ENCODE measurements around the gene ARHGAP24. TPM values are rescaled to one million over a fixed set of nuclear protein-coding genes. Genes with fewer than 3 reads are reported as not detected.

Gene ARHGAP24
- total RNA-seq, 2 experiments from 2014 or later: 0.30 to 0.53 TPM

DNA sequence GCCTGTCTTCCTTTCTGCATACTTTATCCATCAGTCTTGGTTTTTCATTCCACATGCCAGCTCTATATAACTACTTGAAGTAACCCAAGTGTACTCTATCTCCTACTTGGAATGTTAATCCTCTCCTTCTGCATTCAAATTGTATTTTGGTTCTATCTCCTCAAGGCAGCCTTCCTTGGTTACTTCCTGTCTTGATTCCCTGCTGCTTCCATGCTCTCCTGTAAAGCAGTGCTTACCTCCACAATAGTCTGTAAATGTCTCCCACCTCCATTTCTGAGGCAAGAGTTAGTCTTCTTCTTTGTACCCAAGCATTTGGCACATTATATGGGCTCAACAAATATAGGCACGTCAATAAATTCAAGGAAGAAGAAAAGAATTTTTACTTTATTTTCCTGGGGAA lies 298.4 kb downstream of the ARHGAP24 start:
- H3K4me3 Mint-ChIP-seq: no peak overlapping the region
- ChIA-PET CTCF (no interaction called here), POLR2A (no interaction called here)
- H3K27ac Mint-ChIP-seq: no peak overlapping the region
- no peak for ATAC-seq (ENCODE audit: poor library complexity)
- H3K9me3 Mint-ChIP-seq: no peaks in the 10 kb centered on the region
- H3K36me3 Mint-ChIP-seq (ENCODE audit: low read depth): no peaks in the 10 kb centered on the region
- no peak overlapping the region for H3K4me3 ChIP-seq (ENCODE audit: low read length)
- intact Hi-C loops (cut with DNase I, micrococcal nuclease): no loop called here
- H3K4me1 ChIP-seq (ENCODE audit: insufficient read depth, low read length): no peaks in the 10 kb centered on the region
- H3K27me3 Mint-ChIP-seq: no peaks in the 10 kb centered on the region
- H3K9me3 ChIP-seq (ENCODE audit: control insufficient read depth in 1 of 2, insufficient read depth in 1 of 2, low read length in 2 of 2): peaks cover 0 to 3% of the 10 kb centered on the region in 2 experiments
- TF ChIP-seq, protein P1, sequence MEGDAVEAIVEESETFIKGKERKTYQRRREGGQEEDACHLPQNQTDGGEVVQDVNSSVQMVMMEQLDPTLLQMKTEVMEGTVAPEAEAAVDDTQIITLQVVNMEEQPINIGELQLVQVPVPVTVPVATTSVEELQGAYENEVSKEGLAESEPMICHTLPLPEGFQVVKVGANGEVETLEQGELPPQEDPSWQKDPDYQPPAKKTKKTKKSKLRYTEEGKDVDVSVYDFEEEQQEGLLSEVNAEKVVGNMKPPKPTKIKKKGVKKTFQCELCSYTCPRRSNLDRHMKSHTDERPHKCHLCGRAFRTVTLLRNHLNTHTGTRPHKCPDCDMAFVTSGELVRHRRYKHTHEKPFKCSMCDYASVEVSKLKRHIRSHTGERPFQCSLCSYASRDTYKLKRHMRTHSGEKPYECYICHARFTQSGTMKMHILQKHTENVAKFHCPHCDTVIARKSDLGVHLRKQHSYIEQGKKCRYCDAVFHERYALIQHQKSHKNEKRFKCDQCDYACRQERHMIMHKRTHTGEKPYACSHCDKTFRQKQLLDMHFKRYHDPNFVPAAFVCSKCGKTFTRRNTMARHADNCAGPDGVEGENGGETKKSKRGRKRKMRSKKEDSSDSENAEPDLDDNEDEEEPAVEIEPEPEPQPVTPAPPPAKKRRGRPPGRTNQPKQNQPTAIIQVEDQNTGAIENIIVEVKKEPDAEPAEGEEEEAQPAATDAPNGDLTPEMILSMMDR (IDR thresholded peaks at IDR 0.05): no peak
- DNase-seq: no peak
- H3K36me3 ChIP-seq (ENCODE audit: insufficient read depth, low read length): no peaks in the 10 kb centered on the region
- no peaks in the 10 kb centered on the region for H3K27me3 ChIP-seq (ENCODE audit: control insufficient read depth in 1 of 2, insufficient read depth in 2 of 2, low read length in 2 of 2)
- no peaks in the 10 kb centered on the region for H3K4me1 Mint-ChIP-seq (ENCODE audit: low read depth)
- no peak overlapping the region for H3K27ac ChIP-seq (ENCODE audit: low read depth in 1 of 2, low read length in 2 of 2)

DNA sequence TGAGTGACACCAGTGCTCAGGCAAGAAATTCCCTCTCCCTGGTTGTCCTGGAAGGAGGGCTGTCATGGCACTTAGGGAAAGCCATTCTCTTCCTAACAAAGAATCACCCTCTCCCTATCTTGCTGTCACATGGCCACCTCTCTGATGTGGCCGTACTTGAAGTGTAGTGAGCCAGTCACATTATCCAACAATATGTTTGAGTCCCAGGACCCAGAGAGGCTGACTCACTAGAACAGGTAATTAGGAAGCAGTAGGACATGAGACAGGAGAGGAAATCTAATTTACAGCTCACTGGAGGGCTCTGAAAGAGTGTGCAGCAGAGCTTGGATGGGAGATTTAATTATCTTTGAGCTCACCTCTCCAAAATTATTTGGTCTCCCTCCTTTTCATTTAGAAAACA lies 299.1 kb downstream of the ARHGAP24 start:
- Histone ChIP-seq H3K27ac (ENCODE audit: low read depth in 1 of 2, low read length in 2 of 2) (no peak overlapping the region), H3K27me3 (ENCODE audit: control insufficient read depth in 1 of 2, insufficient read depth in 2 of 2, low read length in 2 of 2) (no peaks in the 10 kb centered on the region), H3K9me3 (ENCODE audit: control insufficient read depth in 1 of 2, insufficient read depth in 1 of 2, low read length in 2 of 2) (no peaks in the 10 kb centered on the region), H3K4me1 (ENCODE audit: insufficient read depth, low read length) (no peaks in the 10 kb centered on the region), H3K4me3 (ENCODE audit: low read length) (no peak overlapping the region), H3K36me3 (ENCODE audit: insufficient read depth, low read length) (no peaks in the 10 kb centered on the region)
- POLR2A ChIA-PET: no interaction called here
- CTCF ChIA-PET: no interaction called here
- DNase-seq: no peak
- no peak overlapping the region for H3K27ac Mint-ChIP-seq
- no peaks in the 10 kb centered on the region for H3K36me3 Mint-ChIP-seq (ENCODE audit: low read depth)
- intact Hi-C loops (cut with DNase I, micrococcal nuclease): no loop called here
- TF ChIP-seq, protein P1 (IDR thresholded peaks at IDR 0.05): no peak
- H3K9me3 Mint-ChIP-seq: no peaks in the 10 kb centered on the region
- no peaks in the 10 kb centered on the region for H3K4me1 Mint-ChIP-seq (ENCODE audit: low read depth)
- ATAC-seq (ENCODE audit: poor library complexity): no peak
- no peaks in the 10 kb centered on the region for H3K27me3 Mint-ChIP-seq
- no peak overlapping the region for H3K4me3 Mint-ChIP-seq

DNA sequence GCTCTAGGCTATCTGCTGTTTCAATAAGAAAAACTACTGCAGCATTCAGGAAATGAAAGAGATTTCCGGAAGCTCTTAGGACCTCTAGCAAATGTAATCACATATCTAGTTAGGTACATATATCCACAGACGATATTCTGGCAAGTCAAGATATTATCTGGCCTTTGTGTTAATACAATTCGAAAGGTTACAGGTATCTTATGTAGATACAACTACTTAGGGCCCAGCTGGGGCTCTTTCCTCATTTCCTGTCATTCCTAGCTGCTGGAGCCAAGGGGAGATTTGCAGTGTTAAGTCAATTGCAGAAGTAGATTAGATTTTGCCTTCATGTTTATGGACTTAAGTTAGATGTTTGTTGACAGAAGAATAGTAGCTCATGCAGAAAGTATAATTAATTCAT lies 299.5 kb downstream of the ARHGAP24 start:
- CTCF ChIA-PET: no interaction called here
- Mint-ChIP-seq H3K9me3 (no peaks in the 10 kb centered on the region), H3K4me3 (no peak overlapping the region), H3K27me3 (no peaks in the 10 kb centered on the region), H3K27ac (no peak overlapping the region), H3K36me3 (ENCODE audit: low read depth) (no peaks in the 10 kb centered on the region), H3K4me1 (ENCODE audit: low read depth) (no peaks in the 10 kb centered on the region)
- Histone ChIP-seq H3K4me3 (ENCODE audit: low read length) (no peak overlapping the region), H3K9me3 (ENCODE audit: control insufficient read depth in 1 of 2, insufficient read depth in 1 of 2, low read length in 2 of 2) (no peaks in the 10 kb centered on the region), H3K27me3 (ENCODE audit: control insufficient read depth in 1 of 2, insufficient read depth in 2 of 2, low read length in 2 of 2) (no peaks in the 10 kb centered on the region), H3K36me3 (ENCODE audit: insufficient read depth, low read length) (no peaks in the 10 kb centered on the region), H3K4me1 (ENCODE audit: insufficient read depth, low read length) (no peaks in the 10 kb centered on the region), H3K27ac (ENCODE audit: low read depth in 1 of 2, low read length in 2 of 2) (no peak overlapping the region)
- ATAC-seq (ENCODE audit: poor library complexity) (no peak), DNase-seq (no peak)
- TF ChIP-seq, protein P1 (IDR thresholded peaks at IDR 0.05): no peak
- POLR2A ChIA-PET: no interaction called here
- intact Hi-C loops (cut with DNase I, micrococcal nuclease): no loop called here

Measured in CD4-positive, alpha-beta T cell (primary cell).